Rectal smooth muscle tissue (tissue), 1 donor: ENCODE results near the gene ZNRD2.
A peak's percentile ranks its signal among the peaks of the same experiment; 100 is the strongest.
"Not testable (repeated sequence)": the region's sequence is repeated elsewhere in the genome, so short reads cannot be mapped to it uniquely, and the experiment has no call there.

ENCODE experiments used
- H3K27ac ChIP-seq: one replicate; pipeline ENCODE4 v1.7.0; 2013; ENCODE audit warnings: low read depth, low read length, inconsistent platforms
- H3K27me3 ChIP-seq: one replicate; pipeline ENCODE4 v1.7.0; 2013; ENCODE audit warnings: low read length; ENCODE audit not compliant: control insufficient read depth, insufficient read depth
- H3K36me3 ChIP-seq: one replicate; pipeline ENCODE4 v1.7.0; 2013; ENCODE audit warnings: low read length; ENCODE audit not compliant: control insufficient read depth, insufficient read depth
- H3K4me1 ChIP-seq: one replicate; pipeline ENCODE4 v1.7.0; 2013; ENCODE audit warnings: low read length; ENCODE audit not compliant: control insufficient read depth, insufficient read depth
- H3K4me3 ChIP-seq: one replicate; pipeline ENCODE4 v1.7.0; 2013; ENCODE audit warnings: low read length
- H3K9ac ChIP-seq: one replicate; pipeline ENCODE4 v1.7.0; 2013; ENCODE audit warnings: low read length

The ZNRD2 gene, protein sequence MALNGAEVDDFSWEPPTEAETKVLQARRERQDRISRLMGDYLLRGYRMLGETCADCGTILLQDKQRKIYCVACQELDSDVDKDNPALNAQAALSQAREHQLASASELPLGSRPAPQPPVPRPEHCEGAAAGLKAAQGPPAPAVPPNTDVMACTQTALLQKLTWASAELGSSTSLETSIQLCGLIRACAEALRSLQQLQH

GRCh38 chr11:65569973-65570918 lies at the start of gene ZNRD2:
TSS of gene ZNRD2 (plus strand) at chr11:65570477. CDS start at chr11:65570492, 15 bp downstream.
- H3K4me1 ChIP-seq, result peaks cover 37% of the 10 kb centered on the region
- H3K4me3 ChIP-seq, result peak within 1 kb of the TSS; percentile 98
- H3K27me3 ChIP-seq, result no peaks in the 10 kb centered on the region
- H3K27ac ChIP-seq, result peak within 1 kb of the TSS; percentile 95
- H3K9ac ChIP-seq, result peak within 1 kb of the TSS; percentile 79
- H3K36me3 ChIP-seq, result no peaks in the 10 kb centered on the region

- peaks cover 17% of the 10 kb centered on the region for H3K4me1 ChIP-seq
- not testable (repeated sequence) for H3K27ac ChIP-seq, H3K9ac ChIP-seq, H3K36me3 ChIP-seq, H3K27me3 ChIP-seq, H3K4me3 ChIP-seq
Measured at GRCh38 chr11:65521777-65522521, 48.3 kb upstream of the ZNRD2 start.

GRCh38 chr11:65522718-65523630 lies 47.3 kb upstream of the ZNRD2 start:
- not testable (repeated sequence) for H3K27ac ChIP-seq, H3K27me3 ChIP-seq, H3K4me3 ChIP-seq, H3K9ac ChIP-seq, H3K36me3 ChIP-seq
- peaks cover 17% of the 10 kb centered on the region for H3K4me1 ChIP-seq

DNA sequence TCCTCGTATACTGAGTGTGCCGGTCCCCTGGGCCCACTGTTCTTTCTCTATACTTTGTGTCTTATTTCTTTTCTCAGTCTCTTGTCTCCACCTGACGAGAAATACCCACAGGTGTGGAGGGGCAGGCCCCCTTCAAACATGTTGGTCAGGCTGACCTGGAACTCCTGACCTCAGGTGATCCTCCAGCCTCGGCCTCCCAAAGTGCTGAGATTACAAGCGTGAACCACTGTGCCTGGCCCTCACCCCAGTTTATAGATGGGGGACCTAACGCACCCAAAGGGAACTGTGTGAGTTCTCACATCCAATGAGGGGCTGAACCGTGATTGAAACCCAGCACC lies 46.7 kb upstream of the ZNRD2 start:
- Histone ChIP-seq H3K4me1 (peaks cover 17% of the 10 kb centered on the region), H3K27ac (peak overlapping the region; percentile 75)
- H3K36me3 ChIP-seq, H3K27me3 ChIP-seq, H3K9ac ChIP-seq, H3K4me3 ChIP-seq: not testable (repeated sequence)

DNA sequence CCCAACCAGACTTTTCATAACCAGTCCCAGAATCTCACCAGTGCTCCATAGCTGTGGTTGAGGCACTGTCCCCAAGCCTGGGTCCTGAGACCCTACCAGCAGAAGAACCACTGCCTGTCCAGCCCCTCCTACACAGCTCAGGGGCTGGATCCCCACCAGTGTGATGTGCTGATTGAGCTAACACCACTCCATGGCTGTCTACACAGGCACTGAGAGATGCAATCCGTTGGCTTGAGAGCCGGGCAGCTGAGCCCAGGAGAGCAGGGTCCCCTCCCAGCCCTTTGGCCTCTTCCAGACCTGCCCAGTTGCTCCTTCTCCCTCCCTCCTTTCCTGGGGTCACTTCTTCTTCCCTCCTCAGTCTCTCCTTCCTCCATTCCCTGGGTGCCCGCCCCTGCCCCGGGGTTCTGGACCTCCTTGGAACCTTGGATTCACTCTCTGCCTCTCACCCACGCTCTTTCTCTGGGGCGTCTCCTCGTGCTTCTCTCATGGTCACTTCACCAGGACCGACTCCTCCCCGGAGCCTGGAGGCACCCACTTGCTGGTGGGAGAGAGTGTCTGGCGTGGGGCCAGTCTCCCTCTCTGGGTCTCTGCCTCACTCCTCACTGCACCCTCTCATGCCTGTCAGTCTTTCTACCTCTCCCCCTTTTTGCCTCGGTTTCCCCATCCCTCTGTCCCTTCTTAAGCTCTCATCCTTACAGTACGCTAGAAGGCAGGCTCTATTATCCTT lies 46.1 kb upstream of the ZNRD2 start:
- H3K27ac ChIP-seq, result peak overlapping the region; percentile 75
- H3K4me3 ChIP-seq, result peak overlapping the region; percentile 59
- H3K36me3 ChIP-seq, result peaks cover 4% of the 10 kb centered on the region
- no peak overlapping the region for H3K9ac ChIP-seq
- no peaks in the 10 kb centered on the region for H3K27me3 ChIP-seq
- peaks cover 17% of the 10 kb centered on the region for H3K4me1 ChIP-seq

GRCh38 chr11:65524741-65525545 lies 45.3 kb upstream of the ZNRD2 start, which contains the start of gene SCYL1:
TSS of gene SCYL1 (plus strand) at chr11:65525083. CDS start at chr11:65525154, 71 bp downstream.
- Histone ChIP-seq H3K36me3 (peaks cover 4% of the 10 kb centered on the region), H3K9ac (peak within 1 kb of the TSS; percentile 93), H3K4me3 (peak within 1 kb of the TSS; percentile 94), H3K27me3 (no peaks in the 10 kb centered on the region), H3K4me1 (peaks cover 17% of the 10 kb centered on the region), H3K27ac (peak within 1 kb of the TSS; percentile 87)

DNA sequence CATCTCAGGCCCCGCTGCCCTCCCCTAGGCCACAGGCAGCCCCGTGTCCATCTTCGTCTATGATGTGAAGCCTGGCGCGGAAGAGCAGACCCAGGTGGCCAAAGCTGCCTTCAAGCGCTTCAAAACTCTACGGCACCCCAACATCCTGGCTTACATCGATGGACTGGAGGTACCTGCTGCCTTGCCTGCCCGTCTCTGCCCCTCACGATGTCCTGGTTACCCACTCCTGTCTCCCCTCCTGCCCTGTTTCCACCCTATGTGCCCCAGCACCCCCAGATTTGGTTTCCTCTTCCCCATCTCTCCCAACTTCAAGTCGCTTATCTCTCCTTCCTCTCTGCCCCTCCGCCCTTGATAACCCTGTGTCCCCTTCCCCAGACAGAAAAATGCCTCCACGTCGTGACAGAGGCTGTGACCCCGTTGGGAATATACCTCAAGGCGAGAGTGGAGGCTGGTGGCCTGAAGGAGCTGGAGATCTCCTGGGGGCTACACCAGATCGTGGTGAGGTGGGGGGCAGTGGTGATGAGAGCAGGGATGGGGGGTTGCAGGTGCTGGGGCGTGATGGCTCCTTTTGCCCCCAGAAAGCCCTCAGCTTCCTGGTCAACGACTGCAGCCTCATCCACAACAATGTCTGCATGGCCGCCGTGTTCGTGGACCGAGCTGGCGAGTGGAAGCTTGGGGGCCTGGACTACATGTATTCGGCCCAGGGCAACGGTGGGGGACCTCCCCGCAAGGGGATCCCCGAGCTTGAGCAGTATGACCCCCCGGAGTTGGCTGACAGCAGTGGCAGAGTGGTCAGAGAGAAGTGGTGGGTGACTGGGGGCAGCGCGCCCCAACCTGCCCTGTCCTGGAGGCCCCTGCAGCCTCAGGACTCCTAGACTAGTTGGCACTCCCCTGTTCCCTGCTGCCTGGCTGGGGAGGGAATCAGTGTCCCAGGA lies 44.5 kb upstream of the ZNRD2 start:
- peak overlapping the region; percentile 94 for H3K4me3 ChIP-seq
- no peaks in the 10 kb centered on the region for H3K27me3 ChIP-seq
- H3K4me1 ChIP-seq, result peaks cover 17% of the 10 kb centered on the region
- H3K36me3 ChIP-seq, result peaks cover 12% of the 10 kb centered on the region
- peak overlapping the region; percentile 93 for H3K9ac ChIP-seq
- peak overlapping the region; percentile 87 for H3K27ac ChIP-seq

GRCh38 chr11:65526744-65527143 lies 43.5 kb upstream of the ZNRD2 start:
- no peak overlapping the region for H3K9ac ChIP-seq
- peaks cover 14% of the 10 kb centered on the region for H3K36me3 ChIP-seq

DNA sequence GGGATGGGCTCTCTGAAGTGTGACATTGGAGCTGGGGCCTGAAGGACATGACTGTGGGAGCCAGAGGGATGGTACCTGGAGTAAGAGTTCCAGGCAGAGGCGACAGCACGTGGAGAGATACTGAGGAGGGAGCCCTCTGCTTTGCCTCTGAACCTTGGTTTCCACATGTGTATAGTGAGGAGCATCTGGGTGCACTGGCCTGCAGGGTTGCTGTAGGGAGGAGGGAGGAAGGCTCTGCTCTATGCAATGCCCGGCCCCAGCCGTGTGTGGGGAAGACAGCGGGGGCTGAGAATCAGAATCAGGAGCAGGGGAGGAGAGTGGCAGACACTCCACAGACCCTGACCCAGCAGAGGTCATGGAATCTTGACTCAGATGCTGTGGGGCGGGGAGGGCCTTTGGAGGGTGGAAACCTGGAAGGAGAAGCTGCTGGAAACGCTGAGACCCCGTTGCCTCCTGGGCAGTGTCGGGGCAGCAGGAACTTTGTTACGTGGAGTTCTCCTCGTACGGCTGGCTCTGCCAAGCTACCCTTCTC lies 41.4 kb upstream of the ZNRD2 start:
- Histone ChIP-seq H3K9ac (no peak overlapping the region), H3K36me3 (peaks cover 23% of the 10 kb centered on the region), H3K27me3 (no peaks in the 10 kb centered on the region), H3K4me3 (no peak overlapping the region), H3K27ac (no peak overlapping the region), H3K4me1 (peaks cover 16% of the 10 kb centered on the region)

More at GRCh38 chr11:65526744-65527143, 43.5 kb upstream of the ZNRD2 start:
- Histone ChIP-seq H3K4me1 (peaks cover 17% of the 10 kb centered on the region), H3K4me3 (no peak overlapping the region), H3K27ac (no peak overlapping the region), H3K27me3 (no peaks in the 10 kb centered on the region)
